CD4-positive, CD25-positive, alpha-beta regulatory T cell (primary cell): ENCODE measurements around the gene MEGF11. TPM values are rescaled to one million over a fixed set of nuclear protein-coding genes. Genes with fewer than 3 reads are reported as not detected.

Experiments
- ATAC-seq, 2 donors: fragments of 150-1000 bp; cut with Tn5 transposase; one replicate each; pipeline ENCODE4 v1.10.0; 2021; ENCODE audit warnings: low read depth in 2 of 2, moderate number of reproducible peaks in 2 of 2, moderate library complexity in 1 of 2
- DNase-seq, 3 donors: peaks; one replicate each; pipeline versions ENCODE4 v3.0.0 to v3.0.0-alpha.2; 2012 to 2022; ENCODE audit warnings: mixed read lengths in 1 of 3
- H3K27ac ChIP-seq: one replicate; pipeline ENCODE4 v1.7.0; 2013; ENCODE audit warnings: mild to moderate bottlenecking, low read length; ENCODE audit not compliant: insufficient read depth, poor library complexity, severe bottlenecking
- H3K27me3 ChIP-seq: one replicate; pipeline ENCODE4 v1.7.0; 2013; ENCODE audit warnings: low read length; ENCODE audit not compliant: control insufficient read depth, insufficient read depth
- H3K36me3 ChIP-seq: one replicate; pipeline ENCODE4 v1.7.0; 2013; ENCODE audit warnings: mild to moderate bottlenecking, low read length, moderate library complexity; ENCODE audit not compliant: control insufficient read depth, insufficient read depth
- H3K4me1 ChIP-seq: 2 replicates; pipeline ENCODE4 v1.7.0; 2013; ENCODE audit warnings: mild to moderate bottlenecking, low read length; ENCODE audit not compliant: insufficient read depth, control insufficient read depth, poor library complexity, severe bottlenecking
- H3K4me3 ChIP-seq: one replicate; pipeline ENCODE4 v1.7.0; 2013; ENCODE audit warnings: low read depth, mild to moderate bottlenecking, low read length, moderate library complexity
- H3K9me3 ChIP-seq, 2 experiments: 1 replicate in 1 of 2; 2 replicates in 1 of 2; pipeline ENCODE4 v1.7.0; 2013; ENCODE audit warnings: low read length in 2 of 2, mild to moderate bottlenecking in 1 of 2, moderate library complexity in 1 of 2; ENCODE audit not compliant: control insufficient read depth in 2 of 2
- H3K27ac Mint-ChIP-seq, 3 donors: one replicate each; pipeline ENCODE4 v1.8.0; 2020 to 2022; ENCODE audit warnings: mild to moderate bottlenecking in 3 of 3, mixed read lengths in 3 of 3, moderate library complexity in 2 of 3
- H3K27me3 Mint-ChIP-seq: one replicate; pipeline ENCODE4 v1.8.0; 2022; ENCODE audit warnings: mild to moderate bottlenecking, mixed read lengths
- H3K36me3 Mint-ChIP-seq: one replicate; pipeline ENCODE4 v1.8.0; 2020; ENCODE audit warnings: mixed read lengths
- H3K4me1 Mint-ChIP-seq, 4 donors: one replicate each; pipeline ENCODE4 v1.8.0; 2020 to 2022; ENCODE audit warnings: mixed read lengths in 4 of 4, mild to moderate bottlenecking in 1 of 4
- H3K4me3 Mint-ChIP-seq, 4 donors: one replicate each; pipeline ENCODE4 v1.8.0; 2020 to 2022; ENCODE audit warnings: mild to moderate bottlenecking in 4 of 4, mixed read lengths in 4 of 4, moderate library complexity in 3 of 4
- H3K9me3 Mint-ChIP-seq, 7 donors: one replicate each; pipeline ENCODE4 v1.8.0; 2020 to 2022; ENCODE audit warnings: mixed read lengths in 7 of 7, mild to moderate bottlenecking in 3 of 7, moderate library complexity in 2 of 7
- polyA plus RNA-seq, 4 donors: library from polyadenylated mRNA; unstranded; fragments of 300-500 nt; fragmentation: Illumina TruSeq; gene quantifications; one replicate each; pipeline ENCODE4 v1.2.3, GENCODE V29; 2021
- total RNA-seq: library from RNA; stranded (reverse); gene quantifications from one replicate; pipeline ENCODE4 v1.2.3, GENCODE V29; 2022

Gene MEGF11
- total and polyA plus RNA-seq, 5 donors from 2014 or later: 0.02 to 0.29 (median 0.21) TPM; not detected in 2

DNA sequence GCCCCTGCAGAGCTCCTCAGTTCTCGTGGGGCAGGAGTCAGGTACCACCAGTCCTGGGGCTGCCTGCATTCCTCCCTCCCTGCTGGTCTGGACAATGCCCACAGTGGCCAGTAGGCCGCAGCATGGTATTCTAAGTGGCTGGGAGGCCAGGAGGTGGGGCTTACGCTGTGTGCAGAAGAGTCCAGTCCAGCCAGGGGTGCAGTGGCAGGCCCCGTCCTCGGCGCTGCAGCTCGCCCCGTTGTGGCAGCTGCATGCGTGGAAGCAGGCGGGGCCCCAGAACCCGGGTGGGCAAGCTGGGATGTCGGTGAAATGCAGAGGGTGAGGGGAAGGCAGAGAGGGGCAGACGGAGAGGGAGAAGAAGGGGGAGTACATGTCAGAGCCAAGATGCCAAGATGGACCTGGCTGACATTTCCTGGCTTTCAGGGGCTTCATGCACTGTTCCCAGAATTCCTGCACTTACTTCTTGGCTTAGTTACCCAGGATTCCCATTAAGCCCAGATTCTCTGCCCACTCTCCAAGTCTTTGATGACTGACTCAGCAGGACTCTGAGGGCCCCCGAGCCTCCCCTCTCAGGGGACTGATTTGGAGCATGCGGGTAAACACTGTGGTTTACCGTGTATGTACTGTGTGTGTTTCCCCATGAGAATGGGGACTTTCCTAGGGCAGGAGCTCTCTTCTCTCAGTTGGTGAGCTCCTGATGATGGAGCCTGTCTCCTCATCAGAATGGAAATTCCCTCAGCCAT, 336.7 kb downstream of the MEGF11 start:
- Histone ChIP-seq H3K4me3 (no peak overlapping the region), H3K9me3 (no peaks in the 10 kb centered on the region), H3K36me3 (no peaks in the 10 kb centered on the region), H3K4me1 (no peaks in the 10 kb centered on the region), H3K27me3 (no peaks in the 10 kb centered on the region), H3K27ac (no peak overlapping the region)
- Mint-ChIP-seq H3K36me3 (peaks cover 1% of the 10 kb centered on the region), H3K27me3 (no peaks in the 10 kb centered on the region), H3K4me3 (no peak overlapping the region), H3K4me1 (peaks cover 0 to 11% (median 4%) of the 10 kb centered on the region in 4 donors), H3K9me3 (no peaks in the 10 kb centered on the region), H3K27ac (peak overlapping the region in 1 of 3 donors; percentile 83)
- DNase-seq (no peak), ATAC-seq (peak; percentile 54 to 63)

- Mint-ChIP-seq H3K27me3 (no peaks in the 10 kb centered on the region), H3K36me3 (peaks cover 5% of the 10 kb centered on the region), H3K27ac (no peak overlapping the region), H3K9me3 (no peaks in the 10 kb centered on the region), H3K4me1 (peaks cover 0 to 11% (median 3%) of the 10 kb centered on the region in 4 donors), H3K4me3 (no peak overlapping the region)
- no peak overlapping the region for H3K27ac ChIP-seq
- DNase-seq (no peak), ATAC-seq (no peak)
- H3K4me3 ChIP-seq: no peak overlapping the region
- no peaks in the 10 kb centered on the region for H3K4me1 ChIP-seq
- H3K9me3 ChIP-seq: no peaks in the 10 kb centered on the region
- no peaks in the 10 kb centered on the region for H3K27me3 ChIP-seq
- H3K36me3 ChIP-seq: no peaks in the 10 kb centered on the region
Observed at GRCh38 chr15:65916041-65916663, 337.4 kb downstream of the MEGF11 start.

- ATAC-seq (no peak), DNase-seq (no peak)
- Histone ChIP-seq H3K9me3 (no peaks in the 10 kb centered on the region), H3K27me3 (no peaks in the 10 kb centered on the region), H3K27ac (no peak overlapping the region), H3K4me3 (no peak overlapping the region), H3K4me1 (no peaks in the 10 kb centered on the region), H3K36me3 (no peaks in the 10 kb centered on the region)
- no peaks in the 10 kb centered on the region for H3K9me3 Mint-ChIP-seq
- H3K27me3 Mint-ChIP-seq: no peaks in the 10 kb centered on the region
- H3K4me3 Mint-ChIP-seq: no peak overlapping the region
- no peak overlapping the region for H3K27ac Mint-ChIP-seq
- peaks cover 5% of the 10 kb centered on the region for H3K36me3 Mint-ChIP-seq
- peaks cover 0 to 11% (median 3%) of the 10 kb centered on the region in 4 donors for H3K4me1 Mint-ChIP-seq
Observed at GRCh38 chr15:65914981-65915925, 338.3 kb downstream of the MEGF11 start.

DNA sequence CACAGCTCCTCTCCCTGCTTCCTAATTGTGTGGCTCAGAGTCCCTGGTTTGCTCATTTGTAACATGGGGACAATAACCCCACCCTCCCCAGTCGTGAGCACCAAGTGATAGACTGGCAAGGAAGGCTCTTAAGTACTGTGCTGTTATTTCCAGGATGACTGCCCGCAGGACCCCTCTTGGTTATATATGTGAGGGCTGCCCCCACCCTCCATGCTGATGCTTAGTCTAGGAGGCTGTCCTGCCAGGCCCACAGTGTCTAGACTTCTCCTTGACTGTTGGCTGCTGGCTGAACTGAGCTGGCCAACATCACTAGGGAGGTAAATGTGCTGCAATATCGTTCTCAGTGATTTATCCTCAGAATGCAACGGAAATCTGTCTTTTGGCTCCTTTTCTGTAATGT, 339.2 kb downstream of the MEGF11 start:
- no peaks in the 10 kb centered on the region for H3K9me3 ChIP-seq
- no peak overlapping the region for H3K4me3 ChIP-seq
- ATAC-seq (no peak), DNase-seq (no peak)
- no peaks in the 10 kb centered on the region for H3K4me1 ChIP-seq
- Mint-ChIP-seq H3K27ac (peak overlapping the region in 1 of 3 donors; percentile 43), H3K4me1 (peaks cover 0 to 11% (median 3%) of the 10 kb centered on the region in 4 donors), H3K36me3 (peaks cover 9% of the 10 kb centered on the region), H3K9me3 (no peaks in the 10 kb centered on the region), H3K4me3 (no peak overlapping the region), H3K27me3 (no peaks in the 10 kb centered on the region)
- no peak overlapping the region for H3K27ac ChIP-seq
- H3K27me3 ChIP-seq: no peaks in the 10 kb centered on the region
- H3K36me3 ChIP-seq: peaks cover 8% of the 10 kb centered on the region

DNA sequence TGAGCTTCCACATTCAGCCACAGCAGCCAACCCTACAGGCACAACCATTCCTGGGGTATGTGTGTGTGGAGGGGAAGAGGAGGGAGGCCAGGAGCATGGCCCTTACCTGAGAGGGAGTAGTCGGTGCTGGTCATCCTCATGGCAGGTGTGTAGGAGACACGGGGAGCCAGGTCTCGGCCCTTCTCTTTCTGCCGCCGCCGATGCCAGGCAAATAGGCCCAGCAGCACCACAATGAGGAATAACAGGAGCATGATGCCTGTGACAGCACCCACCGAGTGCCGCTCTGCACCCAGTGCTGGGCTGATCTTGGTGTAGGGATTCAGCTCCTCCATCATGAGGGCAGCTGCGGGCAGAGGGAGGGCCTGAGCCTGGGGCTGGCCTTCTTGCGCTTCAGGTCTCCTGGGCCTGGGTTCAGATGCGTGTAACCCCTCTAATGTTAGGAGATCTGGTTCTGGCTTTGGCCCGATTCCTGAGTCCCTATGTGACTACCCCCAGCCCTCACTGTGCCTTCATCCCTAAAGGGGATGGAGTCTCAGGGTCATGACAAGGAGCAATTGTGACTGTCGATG, 339.8 kb downstream of the MEGF11 start:
- Mint-ChIP-seq H3K9me3 (no peaks in the 10 kb centered on the region), H3K27me3 (no peaks in the 10 kb centered on the region)
- no peak for ATAC-seq

DNA sequence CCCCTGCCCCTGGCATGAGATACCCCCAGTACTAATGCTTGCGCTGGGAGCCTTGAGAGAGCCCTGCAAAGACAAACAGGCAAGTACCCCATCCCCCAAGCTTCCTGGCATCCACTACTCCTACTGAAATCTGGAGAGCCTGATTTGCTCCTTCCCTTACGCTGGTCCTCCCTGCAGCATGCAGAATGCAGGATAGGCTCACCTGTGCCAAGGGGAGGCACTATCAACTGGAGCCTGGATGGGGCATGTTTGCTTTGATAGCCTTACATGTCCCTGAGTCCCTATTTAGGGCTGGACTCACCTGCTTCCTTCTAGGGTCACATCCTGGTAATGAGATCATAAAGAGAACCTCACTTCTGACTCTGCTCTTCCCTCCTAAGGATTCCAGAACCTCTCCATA, 341.3 kb downstream of the MEGF11 start:
- Mint-ChIP-seq H3K4me3 (no peak overlapping the region), H3K36me3 (peaks cover 13% of the 10 kb centered on the region), H3K27me3 (no peaks in the 10 kb centered on the region), H3K4me1 (peaks cover 0 to 7% (median 2%) of the 10 kb centered on the region in 4 donors), H3K9me3 (no peaks in the 10 kb centered on the region), H3K27ac (no peak overlapping the region)
- ATAC-seq (no peak), DNase-seq (no peak)
- Histone ChIP-seq H3K27ac (no peak overlapping the region), H3K9me3 (no peaks in the 10 kb centered on the region), H3K27me3 (no peaks in the 10 kb centered on the region), H3K4me3 (no peak overlapping the region), H3K36me3 (peaks cover 11% of the 10 kb centered on the region), H3K4me1 (no peaks in the 10 kb centered on the region)

More for the DNA sequence above, 339.8 kb downstream of the MEGF11 start:
- Mint-ChIP-seq H3K27ac (no peak overlapping the region), H3K36me3 (peaks cover 10% of the 10 kb centered on the region), H3K4me3 (no peak overlapping the region), H3K4me1 (peaks cover 0 to 11% (median 3%) of the 10 kb centered on the region in 4 donors)
- no peaks in the 10 kb centered on the region for H3K27me3 ChIP-seq
- H3K4me3 ChIP-seq: no peak overlapping the region
- H3K4me1 ChIP-seq: no peaks in the 10 kb centered on the region
- H3K36me3 ChIP-seq: peaks cover 8% of the 10 kb centered on the region
- H3K9me3 ChIP-seq: no peaks in the 10 kb centered on the region
- no peak overlapping the region for H3K27ac ChIP-seq
- DNase-seq: no peak

GRCh38 chr15:65910341-65910740, 343.2 kb downstream of the MEGF11 start:
- Mint-ChIP-seq H3K36me3 (peaks cover 25% of the 10 kb centered on the region), H3K9me3 (peaks cover 0 to 3% (median 0%) of the 10 kb centered on the region in 7 donors), H3K4me1 (peaks cover 0 to 7% (median under 1%) of the 10 kb centered on the region in 4 donors), H3K27ac (no peak overlapping the region), H3K4me3 (no peak overlapping the region), H3K27me3 (no peaks in the 10 kb centered on the region)
- H3K4me1 ChIP-seq: no peaks in the 10 kb centered on the region
- H3K27me3 ChIP-seq: no peaks in the 10 kb centered on the region
- ATAC-seq: no peak
- H3K36me3 ChIP-seq: peaks cover 24% of the 10 kb centered on the region
- no peak for DNase-seq
- no peak overlapping the region for H3K27ac ChIP-seq
- H3K4me3 ChIP-seq: no peak overlapping the region
- H3K9me3 ChIP-seq: no peaks in the 10 kb centered on the region
